ENCODE measurements around the gene KCNJ11. TPM values are rescaled to one million over a fixed set of nuclear protein-coding genes. Genes with fewer than 3 reads are reported as not detected.
"Not testable (repeated sequence)": the region's sequence is repeated elsewhere in the genome, so short reads cannot be mapped to it uniquely, and the experiment has no call there.

KCNJ11 gene
- total RNA-seq (2014; rRNA removed; shearing (Covaris generic)): 0.09 and 0.26 TPM in 2 replicates

DNA sequence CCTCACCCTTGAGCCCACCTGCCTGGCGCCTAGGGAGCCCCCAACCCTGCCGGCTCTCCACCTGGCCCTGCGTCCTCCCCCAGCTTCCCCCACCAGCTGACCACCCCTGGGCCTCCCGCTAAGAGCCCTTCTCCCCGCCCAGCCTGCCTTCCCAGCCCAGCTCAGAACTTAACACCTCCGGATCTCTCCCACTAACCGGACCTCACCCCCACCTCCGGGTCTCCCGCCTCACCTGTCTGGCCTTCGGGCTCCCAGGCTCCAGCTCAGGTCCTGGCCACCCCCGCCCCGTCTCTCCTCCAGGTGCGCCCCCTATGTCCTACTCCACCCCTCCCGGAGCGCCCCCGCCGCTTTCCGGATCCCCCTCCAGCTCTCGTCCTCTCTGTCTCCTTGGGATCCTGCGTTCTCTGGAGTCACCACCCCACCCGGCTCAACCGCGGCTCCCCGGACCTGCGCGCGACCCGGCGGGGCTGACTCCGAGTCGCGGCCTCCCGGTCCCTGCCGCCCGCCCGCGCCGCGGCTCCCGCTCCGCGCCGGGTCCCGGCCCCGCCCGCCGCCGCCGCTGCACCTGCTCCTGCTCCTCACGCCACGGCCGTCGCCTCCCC lies at the start of gene KCNJ11:
KCNJ11 (minus strand) TSS at position 51 of the 602 bp plus-strand sequence. CDS start 568 bp downstream, outside the sequence.
- DNase-seq (ENCODE audit: low spot score): no peak

DNA sequence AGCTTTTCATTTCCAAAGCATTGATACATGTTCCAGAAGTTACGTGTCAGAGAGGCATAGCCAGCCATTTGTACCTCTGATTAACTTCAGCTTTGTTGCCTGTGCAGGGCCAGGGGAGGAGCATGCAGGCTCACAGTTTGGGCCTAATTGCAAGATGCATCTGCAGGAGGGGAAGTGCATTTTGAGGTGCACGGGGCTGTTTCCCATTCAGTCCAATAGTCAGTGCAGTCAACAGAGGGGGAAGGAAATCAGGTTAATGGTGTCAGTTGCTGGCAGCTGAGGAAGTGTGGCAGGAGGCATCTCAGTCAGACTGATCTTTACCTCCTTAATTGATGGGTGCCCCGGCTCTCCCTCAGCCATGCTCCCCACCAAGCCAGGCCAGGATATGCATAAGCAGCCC lies 48.9 kb upstream of the KCNJ11 start:
- no peak for DNase-seq (ENCODE audit: low spot score)

DNA sequence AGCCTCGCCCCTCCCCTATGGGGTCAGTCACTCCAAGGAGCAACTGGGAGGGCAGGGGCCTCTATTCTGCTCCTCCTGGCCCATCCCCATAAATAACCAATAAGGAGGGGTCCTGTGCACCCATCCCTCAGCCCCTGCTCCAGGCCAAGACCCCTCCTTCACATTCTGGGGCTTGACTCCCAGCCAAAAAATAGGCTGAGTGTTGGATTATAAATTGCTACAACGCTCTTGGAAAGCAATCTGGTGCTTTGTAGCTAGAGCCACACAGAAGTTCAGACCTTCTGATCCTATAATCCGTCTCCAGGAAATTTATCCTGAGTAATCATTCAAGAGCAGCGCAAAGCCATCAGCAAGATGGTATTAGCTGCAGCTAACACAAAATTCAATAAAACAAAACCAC lies 45.6 kb upstream of the KCNJ11 start:
- DNase-seq (ENCODE audit: low spot score): no peak

DNA sequence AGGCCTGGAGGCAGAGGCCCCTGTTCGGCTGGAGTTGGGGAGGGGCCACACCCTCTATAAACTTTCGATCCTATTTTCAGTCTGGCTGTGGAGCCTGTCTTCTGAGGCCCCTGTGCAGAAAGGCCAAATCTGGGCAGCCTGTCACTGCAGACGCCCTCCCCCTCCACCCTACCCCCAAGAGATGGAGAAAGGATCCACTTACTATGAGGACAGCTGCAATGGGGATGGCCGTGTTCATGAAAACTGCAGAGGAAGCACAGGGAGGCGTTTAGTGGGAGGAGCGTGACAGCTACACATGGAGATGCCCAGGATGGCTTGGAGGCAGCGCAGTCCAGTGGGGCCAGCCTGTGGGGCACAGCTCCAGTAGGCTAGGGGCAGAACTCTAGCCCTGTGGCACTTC lies 43.5 kb upstream of the KCNJ11 start:
- no peak for DNase-seq (ENCODE audit: low spot score)

DNA sequence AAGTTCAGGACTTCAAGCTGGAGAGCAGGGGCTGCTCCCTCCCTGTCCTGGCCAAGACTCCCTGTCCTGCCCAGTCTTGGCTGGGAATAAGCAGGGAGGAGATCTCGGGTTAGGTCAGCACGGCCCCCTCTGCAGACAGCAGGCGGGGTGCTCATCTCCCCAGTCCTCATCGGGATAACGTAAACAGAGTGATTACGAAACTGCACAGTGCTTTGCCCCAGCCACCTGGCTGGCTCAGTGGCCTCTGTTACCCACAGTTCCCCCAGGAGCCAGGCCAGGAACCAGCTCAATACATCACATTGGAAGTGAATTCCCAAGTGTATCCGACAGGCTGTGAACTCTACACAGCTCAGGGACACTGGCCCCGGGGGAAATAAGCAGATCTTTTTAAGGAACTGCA lies 42.7 kb upstream of the KCNJ11 start:
- DNase-seq (ENCODE audit: low spot score): no peak

DNA sequence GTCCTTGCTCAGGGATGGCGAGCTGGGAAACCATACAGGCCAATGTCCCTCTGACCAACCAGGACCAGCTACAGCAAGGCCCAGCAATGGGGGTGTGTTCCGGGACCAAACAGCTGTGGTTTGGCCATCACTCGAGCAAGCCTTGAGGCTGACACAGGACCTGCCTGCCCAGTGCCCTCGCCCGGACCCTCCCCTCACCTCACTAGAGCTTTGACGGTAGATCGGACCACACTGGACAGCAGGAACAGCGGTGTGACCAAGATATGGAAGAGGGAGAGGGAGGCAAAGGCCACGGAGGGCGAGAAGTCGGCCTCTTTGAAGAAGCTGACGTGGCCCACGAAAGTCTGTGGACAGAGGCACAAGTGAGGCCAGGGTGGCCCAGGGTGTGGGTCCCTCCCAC lies 42.2 kb upstream of the KCNJ11 start:
- no peak for DNase-seq (ENCODE audit: low spot score)

DNA sequence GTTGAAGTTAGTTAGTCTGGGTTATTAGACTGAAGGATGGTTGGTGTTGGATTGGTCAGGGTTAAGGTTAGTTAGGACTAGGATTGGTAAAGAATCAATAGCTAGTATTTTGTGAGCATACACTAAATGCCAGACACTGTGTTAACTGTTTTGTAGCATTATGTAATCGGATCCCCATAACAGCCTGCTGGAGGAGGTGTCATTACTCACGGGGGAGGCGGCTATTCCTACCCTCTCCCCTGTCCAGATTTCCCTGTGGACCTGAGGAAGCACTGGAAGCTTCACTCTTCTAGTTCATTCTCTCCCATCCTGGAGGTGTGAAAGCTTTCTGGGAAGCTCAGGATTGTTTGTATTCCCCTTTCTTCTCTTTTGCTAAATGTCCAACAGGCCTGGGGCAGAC lies 40.5 kb upstream of the KCNJ11 start:
- no peak for DNase-seq (ENCODE audit: low spot score)

DNA sequence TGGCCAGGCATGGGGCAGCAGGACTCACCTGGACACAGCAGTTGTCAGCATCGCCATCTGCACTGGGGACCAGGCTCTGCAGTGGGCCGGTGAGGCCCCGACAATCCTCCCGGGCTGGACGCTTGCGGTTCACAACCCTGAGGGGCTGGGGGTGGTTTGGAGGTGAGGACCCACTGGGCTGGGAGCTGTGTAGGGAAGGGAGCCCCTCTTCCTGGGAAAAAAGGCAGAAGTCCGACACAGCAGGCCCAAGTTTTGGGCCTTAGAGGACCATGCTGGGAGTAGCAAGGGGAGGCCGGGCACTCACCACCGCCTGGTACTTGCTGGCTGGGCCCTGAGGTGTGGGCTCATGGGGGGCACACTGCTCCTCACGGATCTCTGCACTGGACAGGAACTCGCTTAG lies 39.8 kb upstream of the KCNJ11 start:
- no peak for DNase-seq (ENCODE audit: low spot score)

DNA sequence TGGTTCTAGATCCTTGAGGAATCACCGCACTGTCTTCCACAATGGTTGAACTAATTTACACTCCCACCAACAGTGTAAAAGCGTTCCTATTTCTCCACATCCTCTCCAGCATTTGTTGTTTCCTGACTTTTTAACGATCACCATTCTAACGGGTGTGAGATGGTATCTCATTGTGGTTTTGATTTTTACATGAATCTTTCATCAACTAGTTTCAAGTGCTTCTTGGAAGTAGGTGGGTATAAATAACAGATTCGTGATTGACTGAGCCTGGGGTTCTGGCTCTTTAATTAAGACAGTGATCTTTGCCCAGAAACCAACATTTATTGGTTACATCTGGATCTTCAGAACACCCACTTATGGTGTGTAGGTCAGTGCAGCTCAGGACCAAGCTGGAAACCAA lies 37.8 kb upstream of the KCNJ11 start:
- DNase-seq (ENCODE audit: low spot score): not testable (repeated sequence)

DNA sequence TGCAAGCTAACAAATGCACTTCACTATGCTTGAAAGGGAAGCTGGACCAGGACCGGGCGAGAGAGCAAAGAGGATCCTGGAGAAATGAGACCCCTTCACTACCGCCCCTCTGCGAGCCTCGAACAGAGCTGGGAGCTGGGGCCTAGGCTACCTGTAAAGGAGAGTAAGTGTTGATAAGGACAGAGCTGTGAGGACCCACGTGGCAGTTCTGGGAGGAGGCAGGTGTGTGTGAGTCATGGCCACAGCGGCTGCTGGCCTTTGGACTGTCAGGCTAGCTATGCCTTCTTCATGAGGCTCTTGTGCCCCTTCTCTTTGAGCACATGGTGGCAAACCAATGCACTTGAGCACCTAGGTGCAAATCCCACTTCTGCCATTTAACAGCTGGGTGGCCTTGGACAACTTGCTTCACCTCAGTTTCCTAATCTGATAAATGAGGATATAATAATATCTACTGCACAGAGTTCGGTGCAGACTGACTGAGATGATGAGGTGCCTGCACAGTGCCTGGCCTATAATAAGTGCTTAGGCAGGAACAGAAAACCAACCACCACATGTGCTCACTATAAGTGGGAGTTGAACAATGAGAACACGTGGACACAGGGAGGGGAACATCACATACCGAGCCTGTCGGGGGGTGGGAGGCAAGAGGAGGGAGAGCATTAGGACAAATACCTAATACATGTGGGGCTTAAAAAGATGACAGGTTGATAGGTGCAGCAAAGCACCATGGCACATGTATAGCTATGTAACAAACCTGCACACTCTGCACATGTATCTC lies 35.3 kb upstream of the KCNJ11 start:
- no peak for DNase-seq (ENCODE audit: low spot score)

DNA sequence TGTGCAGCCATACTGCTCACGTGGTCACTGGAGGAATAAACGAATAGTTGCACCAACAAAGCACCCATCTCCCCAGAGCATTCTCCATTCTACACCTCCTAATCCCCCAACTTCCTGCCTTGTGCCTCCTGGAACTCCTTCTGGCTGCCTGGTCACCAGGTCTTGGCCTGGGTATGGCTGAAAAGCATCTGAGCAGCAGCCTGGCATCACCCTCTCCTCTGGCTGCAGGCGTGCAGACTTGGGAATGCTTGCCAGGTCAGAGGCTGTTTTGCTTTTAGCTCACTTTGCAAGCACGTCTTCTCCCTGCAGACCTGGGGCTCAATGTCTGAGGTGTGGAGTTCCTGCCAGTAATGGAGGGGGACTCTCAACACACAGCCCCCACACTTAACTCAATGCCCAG lies 33.3 kb upstream of the KCNJ11 start:
- no peak for DNase-seq (ENCODE audit: low spot score)

DNA sequence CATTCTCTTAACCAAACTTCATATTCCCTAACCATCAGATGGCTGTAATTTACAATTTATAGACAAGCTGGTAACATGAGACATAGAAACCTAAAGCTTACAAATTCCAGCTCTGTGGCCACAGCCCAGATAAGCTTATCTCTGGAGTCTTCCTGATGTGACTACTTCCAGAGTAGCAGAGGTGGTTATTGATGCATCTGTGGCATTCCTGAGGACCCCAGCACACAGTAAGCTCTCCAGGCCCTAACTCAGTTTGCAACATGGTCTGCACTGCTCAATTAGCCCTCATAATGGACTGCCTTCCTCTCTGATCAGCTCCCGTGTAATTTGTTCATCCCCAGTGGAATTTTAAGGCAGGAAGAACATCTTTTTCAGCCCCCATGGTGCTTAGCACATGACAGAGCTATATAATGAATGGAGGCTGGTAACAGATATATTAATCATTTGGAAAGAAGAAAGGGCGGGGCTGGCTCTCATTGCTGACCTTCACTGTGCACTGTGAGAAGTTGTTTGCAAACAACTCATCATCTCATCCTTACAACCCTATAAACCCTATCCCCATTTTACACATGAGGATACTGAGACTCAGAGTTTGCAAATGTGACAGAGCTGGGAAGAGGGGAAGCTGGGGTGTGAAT lies 30.1 kb upstream of the KCNJ11 start:
- DNase-seq (ENCODE audit: low spot score): no peak

DNA sequence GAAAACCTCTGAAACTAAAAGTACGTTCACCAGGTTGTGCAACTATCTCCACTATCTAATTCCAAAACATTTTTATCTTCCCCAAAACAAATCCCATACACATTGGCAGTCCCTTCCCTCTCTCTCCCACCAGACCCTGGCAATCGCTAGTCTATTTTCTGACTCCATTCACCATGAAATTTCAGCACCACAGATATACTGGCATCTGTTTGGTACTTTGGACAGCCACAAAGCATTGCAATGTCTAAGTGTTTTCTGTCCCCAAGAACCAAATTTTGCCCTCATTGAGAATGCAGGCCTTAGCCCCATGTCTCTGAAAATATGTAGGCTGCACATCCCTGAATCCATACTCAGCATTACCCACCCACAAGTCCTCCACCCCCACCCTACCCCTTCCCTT lies 28.0 kb upstream of the KCNJ11 start:
- no peak for DNase-seq (ENCODE audit: low spot score)

DNA sequence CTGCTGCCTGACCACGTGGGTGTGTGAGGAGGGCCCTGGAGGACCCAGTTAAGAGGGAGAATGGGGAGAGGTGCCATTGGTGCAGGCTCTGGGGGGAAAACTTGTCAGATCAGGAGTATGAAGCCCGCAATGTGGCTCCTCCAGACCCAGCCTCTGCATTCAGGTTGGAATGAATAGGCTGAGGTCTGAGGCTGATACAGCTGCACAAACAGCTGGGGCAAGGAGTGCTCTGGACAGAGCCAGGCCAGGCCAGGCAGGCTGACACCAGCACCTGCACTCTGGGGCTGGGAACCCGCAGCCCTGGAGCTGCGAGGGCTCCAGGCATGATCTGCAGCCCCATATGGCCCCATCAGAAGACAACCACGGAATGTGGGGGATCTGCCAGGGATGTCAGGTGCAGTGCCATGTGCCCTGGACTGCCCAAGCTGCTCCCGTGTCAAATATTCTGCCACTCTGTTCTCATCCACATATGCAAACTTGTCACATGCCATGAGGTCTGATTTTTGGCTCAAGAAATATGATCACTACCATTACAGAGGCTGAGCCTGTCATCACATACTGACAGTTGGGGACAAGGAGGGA lies 27.2 kb upstream of the KCNJ11 start:
- DNase-seq (ENCODE audit: low spot score): no peak

DNA sequence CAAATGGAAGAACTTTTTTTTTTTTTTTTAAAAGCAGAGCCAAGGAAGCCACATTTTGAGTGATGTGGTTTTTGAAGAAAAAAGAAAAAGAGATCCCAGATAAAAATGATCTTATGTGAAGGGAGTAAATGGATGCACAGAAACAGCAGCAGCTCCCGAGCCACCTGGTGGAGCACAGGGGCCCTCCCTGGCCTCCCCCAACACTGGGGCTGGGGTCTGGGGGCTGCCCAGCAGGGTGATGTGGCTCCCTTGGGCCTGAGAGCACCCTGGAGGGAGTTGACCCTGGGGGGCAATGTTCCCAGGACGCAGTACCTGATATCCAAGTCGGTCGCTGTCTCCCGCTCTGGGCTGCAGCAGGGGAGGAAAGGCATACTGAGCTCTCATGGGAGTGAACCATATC lies 26.5 kb upstream of the KCNJ11 start:
- no peak for DNase-seq (ENCODE audit: low spot score)

DNA sequence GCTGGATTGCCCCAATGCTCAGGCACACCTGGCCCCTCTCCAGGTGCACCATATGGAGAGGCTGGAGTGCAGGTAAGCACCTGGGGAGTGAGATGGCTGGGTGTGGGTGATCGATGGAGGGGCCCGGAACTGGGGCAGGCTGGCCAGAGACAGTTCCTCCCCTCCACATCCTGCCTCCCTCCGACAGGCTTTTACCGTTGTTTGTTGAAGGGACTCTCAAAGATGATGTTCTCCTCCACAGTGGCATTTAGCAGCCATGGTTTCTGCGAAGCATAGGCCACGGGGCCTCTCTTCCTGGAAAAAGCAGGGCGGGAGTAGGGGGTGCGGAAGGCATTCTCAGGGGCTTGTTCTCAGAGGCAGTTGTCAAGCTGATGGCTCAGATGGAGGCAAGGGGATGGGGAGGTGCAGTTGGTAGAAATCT lies 25.9 kb upstream of the KCNJ11 start:
- no peak for DNase-seq (ENCODE audit: low spot score)

DNA sequence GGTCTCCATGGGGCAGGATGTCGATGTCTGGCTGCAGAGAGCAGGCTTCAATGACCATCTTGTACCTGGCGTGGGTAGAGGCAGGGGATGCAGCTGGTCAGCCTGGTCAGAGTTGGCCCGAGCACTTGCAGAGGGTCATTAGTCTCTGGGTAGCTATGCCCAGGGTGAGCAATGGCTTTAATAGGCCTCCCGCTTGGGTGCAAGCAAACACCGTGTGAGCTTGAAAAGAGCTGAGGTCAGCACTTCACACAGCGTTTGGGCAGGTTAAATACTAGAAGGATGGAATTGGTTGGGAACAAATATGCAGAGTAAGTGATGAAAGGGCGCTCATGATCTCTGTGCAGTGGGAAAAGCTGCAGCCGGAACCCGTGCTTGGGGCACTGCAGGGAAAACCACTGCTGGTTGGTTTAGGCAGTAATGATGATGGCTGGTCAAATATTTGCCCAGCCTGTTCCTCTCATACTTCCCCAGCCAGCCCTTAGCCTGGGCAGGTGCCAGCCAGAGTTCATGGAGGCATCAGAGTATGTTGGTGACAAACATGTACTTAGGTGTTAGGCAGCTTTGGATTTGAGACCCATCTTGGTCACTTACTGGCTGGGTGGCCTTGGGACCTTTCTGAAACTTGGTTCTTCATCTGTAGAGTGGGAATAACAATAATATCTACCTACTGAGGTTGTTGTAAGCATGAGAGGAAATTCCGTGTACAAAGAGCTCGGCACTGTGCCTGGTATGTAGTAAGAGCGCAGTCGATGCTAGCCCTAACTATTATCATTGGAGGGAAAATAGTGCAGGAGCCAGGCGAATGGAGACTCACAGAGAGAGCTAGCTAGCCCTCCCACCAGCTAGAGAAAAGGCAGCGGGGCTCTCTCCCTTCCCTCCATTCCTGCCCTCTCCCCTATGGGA lies 25.2 kb upstream of the KCNJ11 start:
- DNase-seq (ENCODE audit: low spot score): no peak

DNA sequence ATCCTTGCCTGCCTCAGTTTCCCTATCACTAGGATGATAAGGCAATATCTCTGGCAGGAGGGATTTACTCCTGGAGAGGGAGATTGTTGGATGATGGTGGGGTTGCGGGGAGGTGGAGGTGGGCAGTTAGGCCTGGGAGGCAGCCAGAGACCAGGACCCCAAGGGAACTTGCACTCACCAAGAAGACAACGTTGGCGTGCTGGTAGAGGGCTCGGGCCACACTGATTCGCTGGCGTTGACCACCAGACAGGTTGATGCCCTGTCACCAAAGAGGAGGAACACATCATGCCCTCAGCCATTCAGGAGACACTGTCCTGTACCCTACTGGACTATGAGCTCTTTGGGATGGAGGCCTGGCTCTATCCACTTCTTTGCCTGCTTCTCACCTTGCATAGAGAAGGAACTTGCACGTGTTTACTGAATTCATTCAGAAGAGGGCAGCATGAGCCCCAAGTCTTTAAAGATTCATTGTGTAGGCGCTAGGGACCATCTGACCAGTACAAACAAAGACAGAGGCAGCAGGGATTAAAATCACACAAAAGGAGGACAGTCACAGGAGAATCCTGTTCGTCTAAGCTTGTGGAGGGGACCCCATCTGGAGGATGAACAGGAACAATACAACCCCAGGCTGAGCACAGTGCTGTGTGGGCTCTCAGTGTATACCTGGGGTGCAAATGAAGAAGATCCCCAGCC lies 24.2 kb upstream of the KCNJ11 start:
- no peak for DNase-seq (ENCODE audit: low spot score)

DNA sequence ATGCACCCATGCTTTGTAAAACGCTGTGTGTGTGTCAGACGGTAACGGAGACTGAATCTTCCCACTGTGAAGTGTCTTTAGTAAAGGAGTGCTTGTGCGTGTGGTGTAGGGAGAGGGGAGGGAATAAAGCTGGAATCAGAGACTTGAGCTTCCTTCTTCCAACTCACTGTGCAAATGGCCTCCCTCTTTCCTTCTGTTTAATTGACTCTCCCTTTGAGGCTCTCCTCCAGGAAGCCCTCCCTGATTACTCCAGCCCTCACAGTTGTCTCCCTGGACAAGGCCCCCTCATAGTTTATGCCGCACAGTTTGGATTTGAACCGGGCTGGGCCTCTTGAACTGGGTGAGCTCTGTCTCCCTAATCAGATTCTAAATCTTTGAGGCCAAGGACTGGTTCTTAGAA lies 23.0 kb upstream of the KCNJ11 start:
- DNase-seq (ENCODE audit: low spot score): no peak

DNA sequence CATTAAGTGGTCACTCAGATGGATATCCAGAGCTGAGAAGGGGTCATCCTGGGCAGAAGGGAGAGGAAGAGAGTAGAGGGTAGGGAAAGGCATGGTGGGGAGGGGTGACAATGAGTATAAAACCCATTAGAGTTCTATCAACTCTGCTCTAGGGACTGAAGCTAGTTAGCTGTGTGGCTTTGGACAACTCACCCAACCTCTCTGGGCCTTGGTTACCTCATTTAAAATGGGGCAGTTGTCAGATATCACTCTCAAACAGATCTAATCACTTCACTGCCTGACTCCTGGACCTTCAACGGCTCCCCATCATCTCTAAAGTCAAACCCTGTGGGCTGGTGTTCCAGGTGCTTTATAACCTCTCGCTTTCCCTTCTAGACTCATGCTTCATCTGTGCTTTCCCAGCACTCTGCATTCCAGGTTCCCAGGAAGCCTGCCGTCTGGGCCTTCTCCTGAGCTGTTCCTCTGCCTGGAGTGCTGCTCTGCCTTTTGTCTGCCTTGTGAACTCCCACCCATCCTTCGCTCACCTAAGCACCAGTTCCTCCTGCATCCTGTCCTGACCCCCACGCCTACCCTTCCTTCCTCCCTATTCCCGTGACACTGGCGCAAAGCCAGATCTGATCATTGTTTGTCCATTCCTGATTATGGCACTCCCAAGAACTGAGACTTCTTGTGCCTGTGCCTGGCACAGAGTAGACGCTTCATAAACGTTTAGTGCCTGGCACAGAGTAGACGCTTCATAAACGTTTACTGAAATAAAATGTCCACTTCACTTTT lies 22.3 kb upstream of the KCNJ11 start:
- DNase-seq (ENCODE audit: low spot score): no peak
